OCI-LY7 (cell line): ENCODE data around the gene VPS26A. TPM values are rescaled to one million over a fixed set of nuclear protein-coding genes. Genes with fewer than 3 reads are reported as not detected.

ENCODE experiments used
- BruUV-seq: library from RNA; stranded (reverse); fragments of 400-500 nt; replicated peaks from 2 replicates; lab custom pipeline; 2021; lab: Mats Ljungman, UMichigan
- CTCF ChIA-PET: fragments of 300-600 bp; sonication (Branson Sonifier 250); formaldehyde crosslinking; loops from one replicate; lab custom pipeline; 2022; ENCODE audit warnings: antibody characterized with exemption; ENCODE audit not compliant: unreplicated experiment; lab: Charles Lee
- POLR2A ChIA-PET: fragments of 300-600 bp; sonication (Branson Sonifier 250); formaldehyde crosslinking; loops from one replicate; lab custom pipeline; 2022; ENCODE audit warnings: antibody characterized with exemption; lab: Charles Lee
- DNase-seq: peaks from one replicate; pipeline ENCODE4 v3.0.0-alpha.2; 2015; ENCODE audit warnings: low spot score
- H2AFZ ChIP-seq: fragments of 200-600 bp; sonication (generic), shearing (Covaris generic); 2 replicates; pipeline ENCODE4 v1.6.1; 2014; ENCODE audit warnings: mild to moderate bottlenecking, antibody characterized with exemption, low read length, moderate library complexity
- H3K27ac ChIP-seq: fragments of 200-600 bp; sonication (generic); 2 replicates; pipeline ENCODE4 v1.5.1; 2014; ENCODE audit warnings: mixed run types, low read depth, mild to moderate bottlenecking, moderate library complexity, low read length, inconsistent platforms; ENCODE audit not compliant: poor library complexity, severe bottlenecking
- H3K36me3 ChIP-seq: fragments of 200-600 bp; sonication (generic); 2 replicates; pipeline ENCODE4 v1.6.1; 2014; ENCODE audit warnings: mild to moderate bottlenecking, antibody characterized with exemption, low read length, moderate library complexity, mixed read lengths; ENCODE audit not compliant: insufficient read depth
- H3K4me1 ChIP-seq: fragments of 200-600 bp; sonication (generic); 2 replicates; pipeline ENCODE4 v1.5.1; 2014; ENCODE audit warnings: mild to moderate bottlenecking, low read length; ENCODE audit not compliant: insufficient read depth, poor library complexity, severe bottlenecking
- H3K4me2 ChIP-seq: fragments of 200-600 bp; sonication (generic); 2 replicates; pipeline ENCODE4 v1.6.1; 2014; ENCODE audit warnings: mild to moderate bottlenecking, low read length
- H3K4me3 ChIP-seq: fragments of 200-600 bp; sonication (generic); 2 replicates; pipeline ENCODE4 v1.5.1; 2014; ENCODE audit warnings: mild to moderate bottlenecking, low read depth, low read length; ENCODE audit not compliant: poor library complexity, severe bottlenecking
- H3K79me2 ChIP-seq: fragments of 200-600 bp; sonication (generic); 2 replicates; pipeline ENCODE4 v1.6.1; 2016; ENCODE audit warnings: low read depth, mild to moderate bottlenecking, low read length, moderate library complexity, mixed read lengths; ENCODE audit not compliant: insufficient read depth
- H3K9me2 ChIP-seq: fragments of 200-600 bp; sonication (generic); 2 replicates; pipeline ENCODE4 v1.6.1; 2016; ENCODE audit warnings: mild to moderate bottlenecking, low read length, mixed read lengths; ENCODE audit not compliant: insufficient read depth
- H3K9me3 ChIP-seq: fragments of 200-600 bp; sonication (generic); 2 replicates; pipeline ENCODE4 v1.6.1; 2014; ENCODE audit warnings: mild to moderate bottlenecking, mixed run types, low read length, mixed read lengths
- H4K20me1 ChIP-seq: fragments of 200-600 bp; sonication (generic); 2 replicates; pipeline ENCODE4 v1.6.1; 2014; ENCODE audit warnings: mild to moderate bottlenecking, antibody characterized with exemption, low read length, moderate library complexity, mixed read lengths; ENCODE audit not compliant: insufficient read depth
- CTCF ChIP-seq: fragments of 200-600 bp; sonication (generic); conservative IDR thresholded peaks from 2 replicates; pipeline ENCODE4 v1.5.1; 2014; ENCODE audit warnings: mild to moderate bottlenecking, antibody characterized with exemption, low read length, moderate library complexity, mixed read lengths
- EZH2phosphoT487 ChIP-seq: fragments of 200-600 bp; sonication (generic); IDR thresholded peaks from 2 replicates; pipeline ENCODE4 v1.6.1; 2018; ENCODE audit warnings: low read depth, borderline replicate concordance, mild to moderate bottlenecking, mixed run types, antibody characterized with exemption, low read length, moderate library complexity, mixed read lengths
- intact Hi-C: fragments of 100-400 bp; cut with micrococcal nuclease; formaldehyde crosslinking; loops from one replicate; pipeline ENCODE4 v1.10.0; 2022; ENCODE audit not compliant: unreplicated experiment
- total RNA-seq, 2 experiments: library from RNA; depleted of rRNA in 1 of 2; stranded (reverse); fragments of >200 nt in 1 of 2; shearing (Covaris generic) in 1 of 2; gene quantifications; 2 replicates each; pipeline ENCODE4 v1.2.3, GENCODE V29; 2014 to 2022

VPS26A gene
- total RNA-seq, 2 experiments from 2014 or later: 10.0 to 41.7 TPM

DNA sequence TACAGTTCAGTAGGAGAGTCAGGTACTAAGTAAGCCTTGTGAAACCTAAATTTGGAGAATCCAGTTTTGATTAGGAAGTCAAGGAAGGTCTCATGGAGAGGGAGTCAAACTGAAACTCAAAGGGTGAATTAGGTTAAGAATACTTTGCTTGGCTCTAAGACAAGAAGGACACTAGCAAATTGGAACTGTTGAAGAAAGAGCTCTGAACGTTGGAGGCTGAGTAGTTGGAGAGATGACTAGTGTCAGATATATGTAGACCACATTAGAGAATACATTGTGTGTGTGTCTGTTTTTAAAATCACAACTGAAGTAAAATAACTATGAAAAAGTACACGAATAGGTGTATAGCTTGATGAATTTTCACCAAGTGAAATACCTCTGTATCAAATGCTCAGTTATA, 6.3 kb downstream of the VPS26A start:
- Histone ChIP-seq H4K20me1 (peaks cover 8% of the 10 kb centered on the region; the same call in 1 of the 2 replicates), H3K9me2 (no peaks in the 10 kb centered on the region), H3K4me2 (no peak overlapping the region), H3K27ac (no peak overlapping the region), H3K9me3 (no peaks in the 10 kb centered on the region), H3K79me2 (peaks cover 65% of the 10 kb centered on the region), H3K36me3 (peaks cover 21% of the 10 kb centered on the region), H2AFZ (no peak overlapping the region), H3K4me3 (no peak overlapping the region), H3K4me1 (peaks cover 6% of the 10 kb centered on the region)
- TF ChIP-seq EZH2phosphoT487: no peak
- TF ChIP-seq CTCF: no peak
- intact Hi-C loops: no loop called here
- BruUV-seq: no TSS peak
- no peak for DNase-seq
- ChIA-PET POLR2A (interaction anchor here (0.5 to 0.9 kb wide), 2 partner anchors 8 to 673 kb away, joined by 3 read pairs; no protein-coding TSS in a partner anchor), CTCF (no interaction called here)

- no peaks in the 10 kb centered on the region for H3K79me2 ChIP-seq
- POLR2A ChIA-PET: interaction anchor here (0.7 kb wide), 1 partner anchor 204 kb away, joined by 4 read pairs; no protein-coding TSS in a partner anchor
Observed at GRCh38 chr10:69139961-69140360, 16.0 kb downstream of the VPS26A start.

More at GRCh38 chr10:69139961-69140360, 16.0 kb downstream of the VPS26A start:
- Histone ChIP-seq H3K4me3 (no peak overlapping the region), H3K4me1 (no peaks in the 10 kb centered on the region), H3K9me3 (no peaks in the 10 kb centered on the region), H4K20me1 (no peaks in the 10 kb centered on the region), H3K9me2 (no peaks in the 10 kb centered on the region), H3K27ac (no peak overlapping the region), H3K36me3 (peaks cover 22% of the 10 kb centered on the region; the same call in 1 of the 2 replicates), H2AFZ (no peak overlapping the region), H3K4me2 (no peak overlapping the region)
- TF ChIP-seq EZH2phosphoT487 (no peak), CTCF (no peak)
- no peak for DNase-seq
- CTCF ChIA-PET: no interaction called here
- intact Hi-C loops: no loop called here
- BruUV-seq: no TSS peak
